Sigmoid colon (tissue), 4 donors: Measurements from ENCODE around the gene MAST1.

Experiments used
- EP300 ChIP-seq, 4 donors: sonication (generic); formaldehyde crosslinking; IDR thresholded peaks; one replicate each; pipeline ENCODE4 v1.6.1; 2017; ENCODE audit warnings: antibody characterized with exemption in 4 of 4
- POLR2A ChIP-seq, 2 donors: fragments of 450-650 bp; IDR thresholded peaks; one replicate each; pipeline ENCODE4 v1.6.1; 2016; ENCODE audit warnings: antibody characterized with exemption in 2 of 2, mild to moderate bottlenecking in 2 of 2, moderate library complexity in 2 of 2
- POLR2AphosphoS5 ChIP-seq, 4 donors: sonication (generic); formaldehyde crosslinking; IDR thresholded peaks; one replicate each; pipeline ENCODE4 v1.6.1; 2017; ENCODE audit warnings: antibody characterized with exemption in 4 of 4
- TF ChIP-seq, protein P1 (sequence below), 4 experiments: fragments of 450-650 bp in 3 of 4; fragments of 200-600 bp in 1 of 4; IDR thresholded peaks; one replicate each; pipeline ENCODE4 v1.5.1; 2016 to 2019; ENCODE audit warnings: antibody characterized with exemption in 4 of 4, mild to moderate bottlenecking in 3 of 4, moderate library complexity in 2 of 4

DNA sequence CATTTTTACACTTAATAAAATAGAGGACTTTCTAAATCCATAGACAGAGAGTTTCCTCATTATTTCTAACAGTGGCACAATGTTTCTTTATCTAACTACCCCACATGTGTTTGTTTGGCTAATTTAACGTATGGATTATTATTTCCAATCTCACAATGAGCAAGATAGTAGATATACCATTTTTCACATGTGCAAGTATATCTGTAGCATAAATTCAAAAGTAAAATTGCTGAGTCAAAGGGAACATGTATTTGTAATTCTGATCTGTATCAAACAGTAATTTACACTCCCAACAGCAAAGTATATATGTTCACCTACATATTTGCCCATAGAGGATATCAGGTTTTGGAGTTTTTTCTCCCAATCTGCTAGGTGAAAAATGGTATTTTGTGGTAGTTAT lies 18.3 kb downstream of the MAST1 start:
- TF ChIP-seq, protein P1, sequence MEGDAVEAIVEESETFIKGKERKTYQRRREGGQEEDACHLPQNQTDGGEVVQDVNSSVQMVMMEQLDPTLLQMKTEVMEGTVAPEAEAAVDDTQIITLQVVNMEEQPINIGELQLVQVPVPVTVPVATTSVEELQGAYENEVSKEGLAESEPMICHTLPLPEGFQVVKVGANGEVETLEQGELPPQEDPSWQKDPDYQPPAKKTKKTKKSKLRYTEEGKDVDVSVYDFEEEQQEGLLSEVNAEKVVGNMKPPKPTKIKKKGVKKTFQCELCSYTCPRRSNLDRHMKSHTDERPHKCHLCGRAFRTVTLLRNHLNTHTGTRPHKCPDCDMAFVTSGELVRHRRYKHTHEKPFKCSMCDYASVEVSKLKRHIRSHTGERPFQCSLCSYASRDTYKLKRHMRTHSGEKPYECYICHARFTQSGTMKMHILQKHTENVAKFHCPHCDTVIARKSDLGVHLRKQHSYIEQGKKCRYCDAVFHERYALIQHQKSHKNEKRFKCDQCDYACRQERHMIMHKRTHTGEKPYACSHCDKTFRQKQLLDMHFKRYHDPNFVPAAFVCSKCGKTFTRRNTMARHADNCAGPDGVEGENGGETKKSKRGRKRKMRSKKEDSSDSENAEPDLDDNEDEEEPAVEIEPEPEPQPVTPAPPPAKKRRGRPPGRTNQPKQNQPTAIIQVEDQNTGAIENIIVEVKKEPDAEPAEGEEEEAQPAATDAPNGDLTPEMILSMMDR (IDR thresholded peaks at IDR 0.05) = no peak
- TF ChIP-seq POLR2A (IDR thresholded peaks at IDR 0.05) = no peak
- no peak for TF ChIP-seq POLR2AphosphoS5 (IDR thresholded peaks at IDR 0.05)
- no peak for TF ChIP-seq EP300 (IDR thresholded peaks at IDR 0.05)
